ENCODE measurements around the gene ENOX1. TPM values are rescaled to one million over a fixed set of nuclear protein-coding genes. Genes with fewer than 3 reads are reported as not detected.

The ENOX1 gene
- total RNA-seq, 1 experiment from 2014 or later = 0.07 TPM

DNA sequence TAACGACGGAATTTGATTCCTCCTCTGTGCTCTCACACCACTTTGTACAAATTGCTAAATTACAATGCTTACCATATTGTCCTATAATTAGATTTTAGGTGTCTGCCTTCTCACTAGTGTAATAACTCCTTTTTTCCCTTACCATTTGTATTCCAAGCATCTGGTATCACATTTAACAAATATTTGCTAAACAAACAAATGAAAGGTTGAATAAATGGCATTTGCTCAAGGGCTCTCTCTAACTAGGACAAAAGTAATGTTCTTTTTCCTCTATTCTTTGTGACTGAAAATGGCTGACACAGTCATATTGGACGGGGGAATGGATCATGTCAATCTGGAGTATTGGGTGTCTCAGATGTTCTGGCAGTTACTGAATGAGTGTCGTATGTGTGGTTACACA is 99.7 kb downstream of the ENOX1 start:
- Histone ChIP-seq H3K4me3 (ENCODE audit: insufficient read depth, low read depth, low read length) (no peak overlapping the region), H3K27me3 (ENCODE audit: control insufficient read depth, insufficient read depth, low read length) (no peaks in the 10 kb centered on the region), H3K36me3 (replicated peaks; ENCODE audit: control insufficient read depth, insufficient read depth, low read length) (no peaks in the 10 kb centered on the region)
- DNase-seq = no peak

DNA sequence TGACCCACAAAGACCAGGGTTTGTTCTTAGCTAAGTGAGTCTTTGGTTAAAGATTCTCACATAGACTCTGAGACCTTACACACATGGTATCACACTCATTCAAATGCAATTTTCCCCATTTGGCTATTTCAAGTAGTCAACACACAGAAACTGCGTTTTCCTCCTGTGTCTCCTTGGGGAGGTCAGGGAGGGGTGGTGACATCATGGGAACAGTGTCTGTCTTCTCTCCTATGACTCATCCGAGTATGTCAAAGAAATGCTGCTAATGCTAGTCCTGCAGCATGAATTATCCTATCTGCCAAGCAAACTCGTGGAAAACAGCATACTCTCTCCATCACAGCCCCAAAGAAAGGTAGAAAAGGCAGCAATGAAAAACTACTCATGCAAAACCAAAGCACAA is 100.2 kb downstream of the ENOX1 start:
- Histone ChIP-seq H3K27me3 (ENCODE audit: control insufficient read depth, insufficient read depth, low read length) (no peaks in the 10 kb centered on the region), H3K36me3 (replicated peaks; ENCODE audit: control insufficient read depth, insufficient read depth, low read length) (no peaks in the 10 kb centered on the region), H3K4me3 (ENCODE audit: insufficient read depth, low read depth, low read length) (no peak overlapping the region)
- no peak for DNase-seq

DNA sequence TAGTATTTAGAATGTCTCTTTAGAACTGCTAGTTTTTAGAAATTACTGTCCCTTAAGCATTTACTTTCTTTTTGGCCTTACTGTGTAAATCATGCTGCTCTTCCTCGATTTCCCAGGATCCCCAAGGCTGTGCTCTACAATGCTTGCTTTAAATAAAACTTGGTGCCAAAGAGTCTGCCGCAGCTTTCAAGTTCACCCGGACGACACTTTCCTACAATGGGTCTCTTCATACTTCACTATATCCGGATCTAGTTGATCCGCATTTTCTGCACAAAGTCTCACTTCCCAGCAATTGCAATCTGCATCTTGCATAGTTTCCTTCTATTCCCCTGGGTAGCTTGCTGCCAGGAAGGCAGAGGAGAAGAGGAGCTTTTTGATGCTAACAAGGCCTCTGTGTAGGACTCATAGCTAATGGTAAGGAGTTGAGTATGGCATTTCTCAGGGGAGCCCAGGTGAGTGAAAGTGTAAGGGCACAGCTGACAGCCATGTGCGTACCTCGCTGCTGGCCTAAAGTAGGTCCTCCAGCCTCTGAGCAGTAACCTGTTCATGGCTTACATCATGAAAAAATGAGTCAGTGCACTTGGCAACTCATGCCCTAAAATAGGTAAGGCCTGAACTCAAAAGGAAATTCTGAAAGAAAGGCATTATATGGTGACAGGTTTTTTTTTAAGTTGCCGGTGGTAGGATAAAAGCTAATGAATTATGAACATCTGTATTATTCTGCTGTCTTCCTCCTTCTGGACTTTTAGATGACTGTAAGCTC is 101.6 kb downstream of the ENOX1 start:
- Histone ChIP-seq H3K36me3 (replicated peaks; ENCODE audit: control insufficient read depth, insufficient read depth, low read length) (no peaks in the 10 kb centered on the region), H3K27me3 (ENCODE audit: control insufficient read depth, insufficient read depth, low read length) (no peaks in the 10 kb centered on the region), H3K4me3 (ENCODE audit: insufficient read depth, low read depth, low read length) (no peak overlapping the region)
- no peak for DNase-seq

DNA sequence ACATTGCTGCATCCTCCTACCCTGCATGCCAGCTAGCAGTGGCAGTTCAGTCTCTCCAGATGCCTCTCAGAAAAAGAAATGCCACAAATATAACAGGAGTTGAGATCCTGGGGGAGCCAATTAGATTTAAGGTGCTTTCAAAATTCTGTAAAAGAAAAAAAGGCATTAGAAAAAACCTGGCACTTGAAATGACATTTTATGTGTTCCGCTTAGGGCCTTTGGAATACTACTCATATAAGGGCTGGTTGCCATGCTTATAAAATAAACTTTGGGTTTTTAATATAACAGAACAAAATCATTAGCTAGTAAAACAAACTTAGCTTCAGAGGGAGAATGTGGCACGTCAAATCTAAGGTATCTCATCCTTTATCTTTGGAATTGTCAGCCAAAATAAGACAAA is 104.1 kb downstream of the ENOX1 start:
- no peak overlapping the region for H3K4me3 ChIP-seq (ENCODE audit: insufficient read depth, low read depth, low read length)
- DNase-seq = no peak
- no peaks in the 10 kb centered on the region for H3K27me3 ChIP-seq (ENCODE audit: control insufficient read depth, insufficient read depth, low read length)
- H3K36me3 ChIP-seq (replicated peaks; ENCODE audit: control insufficient read depth, insufficient read depth, low read length) = no peaks in the 10 kb centered on the region

DNA sequence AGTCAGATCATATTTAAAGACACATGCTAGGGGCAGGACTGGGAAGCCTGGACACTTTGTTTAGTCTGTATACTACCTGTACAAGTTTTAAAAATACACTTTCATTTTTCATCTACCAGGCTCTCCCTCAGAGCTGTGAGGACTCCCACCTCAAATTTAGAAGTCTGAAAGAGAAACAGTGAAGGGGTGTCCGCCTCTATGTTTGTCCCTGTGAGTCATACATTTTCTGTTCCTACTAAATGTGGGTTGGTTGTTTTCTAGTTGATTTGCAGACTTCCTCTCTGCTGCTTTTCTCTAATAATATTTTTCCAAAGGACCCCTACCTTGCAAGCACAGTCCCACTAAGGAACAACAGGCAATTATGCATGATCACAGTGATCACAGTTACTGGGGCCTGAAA is 110.5 kb downstream of the ENOX1 start:
- no peak for DNase-seq
- Histone ChIP-seq H3K27me3 (ENCODE audit: control insufficient read depth, insufficient read depth, low read length) (no peaks in the 10 kb centered on the region; the same call in 1 of the 2 replicates), H3K4me3 (ENCODE audit: insufficient read depth, low read depth, low read length) (no peak overlapping the region), H3K36me3 (replicated peaks; ENCODE audit: control insufficient read depth, insufficient read depth, low read length) (no peaks in the 10 kb centered on the region)

DNA sequence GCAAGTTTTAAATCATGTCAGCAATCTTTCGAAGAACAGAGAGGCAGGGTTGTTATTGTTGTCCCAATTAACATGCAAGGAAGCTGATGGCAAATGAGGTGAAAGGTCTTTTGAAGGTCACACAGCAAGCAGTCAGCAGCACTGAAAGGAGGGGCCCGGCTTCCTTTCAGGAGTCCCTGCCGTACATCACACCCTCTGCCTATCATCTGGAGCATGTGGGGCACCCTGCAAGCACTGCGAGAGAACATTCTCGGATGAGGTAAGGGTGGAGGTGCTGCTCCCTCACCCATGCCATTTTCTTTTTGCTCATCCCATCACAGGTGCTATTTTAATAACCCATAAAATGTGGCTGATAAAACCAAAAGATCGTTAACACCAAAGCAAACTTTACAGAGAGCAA is 111.2 kb downstream of the ENOX1 start:
- Histone ChIP-seq H3K36me3 (replicated peaks; ENCODE audit: control insufficient read depth, insufficient read depth, low read length) (no peaks in the 10 kb centered on the region), H3K4me3 (ENCODE audit: insufficient read depth, low read depth, low read length) (no peak overlapping the region), H3K27me3 (ENCODE audit: control insufficient read depth, insufficient read depth, low read length) (no peaks in the 10 kb centered on the region; the same call in 1 of the 2 replicates)
- DNase-seq = no peak

DNA sequence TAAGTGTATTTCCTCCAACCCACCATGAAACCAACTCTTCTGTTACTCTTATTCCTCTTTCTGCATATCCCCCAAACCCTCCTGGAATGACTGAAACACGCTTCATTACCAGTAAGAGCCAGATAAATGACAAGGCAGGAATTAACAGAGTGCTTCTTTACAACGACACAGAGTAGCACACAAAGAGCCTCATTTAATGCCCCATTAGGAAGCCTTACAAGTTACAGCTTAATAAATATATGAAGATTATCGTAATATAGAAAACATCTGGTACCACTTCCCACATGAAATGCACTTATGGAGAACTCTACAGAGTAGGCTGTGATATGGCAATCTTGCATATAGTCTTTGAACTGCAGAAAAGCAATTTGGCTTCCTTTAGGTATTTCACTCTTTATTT is 116.8 kb downstream of the ENOX1 start:
- no peaks in the 10 kb centered on the region for H3K36me3 ChIP-seq (replicated peaks; ENCODE audit: control insufficient read depth, insufficient read depth, low read length)
- no peak for DNase-seq

DNA sequence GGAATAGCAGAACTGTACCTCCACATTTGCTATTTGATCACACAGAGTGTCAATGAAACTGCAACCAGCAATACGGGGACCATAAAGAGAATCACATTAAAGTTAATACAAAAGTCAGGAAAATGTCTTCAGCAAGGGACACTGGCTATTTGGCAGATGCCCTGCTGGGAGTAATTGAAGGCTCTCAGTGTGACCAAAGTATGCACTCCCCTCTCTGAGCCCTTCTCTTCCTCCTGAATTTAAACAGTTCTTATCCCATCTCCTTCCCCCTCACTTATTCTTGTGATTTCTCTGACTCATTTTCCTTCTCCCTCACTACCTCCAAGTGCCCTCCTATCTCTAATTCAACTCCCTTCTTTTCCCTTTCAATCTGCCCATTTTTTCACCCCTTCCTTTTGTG is 117.7 kb downstream of the ENOX1 start:
- Histone ChIP-seq H3K36me3 (replicated peaks; ENCODE audit: control insufficient read depth, insufficient read depth, low read length) (no peaks in the 10 kb centered on the region), H3K4me3 (ENCODE audit: insufficient read depth, low read depth, low read length) (no peak overlapping the region), H3K27me3 (ENCODE audit: control insufficient read depth, insufficient read depth, low read length) (no peaks in the 10 kb centered on the region)
- no peak for DNase-seq

More for the DNA sequence above, 116.8 kb downstream of the ENOX1 start:
- no peak overlapping the region for H3K4me3 ChIP-seq (ENCODE audit: insufficient read depth, low read depth, low read length)
- no peaks in the 10 kb centered on the region; the same call in 1 of the 2 replicates for H3K27me3 ChIP-seq (ENCODE audit: control insufficient read depth, insufficient read depth, low read length)

DNA sequence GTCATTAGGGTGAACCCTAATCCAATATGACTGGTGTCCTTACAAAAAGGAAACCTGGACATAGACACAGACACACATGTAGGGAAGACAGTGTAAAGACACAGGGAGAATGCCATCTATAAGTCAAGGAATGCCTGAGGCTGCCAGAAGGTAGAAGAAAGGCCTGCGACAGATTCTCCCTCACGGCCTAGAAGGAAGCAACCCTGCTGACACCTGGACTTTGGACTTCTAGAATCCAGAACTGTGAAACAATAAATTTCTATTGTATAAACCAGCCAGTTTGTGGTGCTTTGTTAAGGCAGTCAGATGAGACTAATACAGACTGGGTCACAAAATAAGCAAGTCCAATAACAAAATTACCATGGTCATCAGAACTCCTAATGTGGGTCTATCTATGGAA is 120.4 kb downstream of the ENOX1 start:
- no peak for DNase-seq
- Histone ChIP-seq H3K36me3 (replicated peaks; ENCODE audit: control insufficient read depth, insufficient read depth, low read length) (no peaks in the 10 kb centered on the region), H3K27me3 (ENCODE audit: control insufficient read depth, insufficient read depth, low read length) (no peaks in the 10 kb centered on the region), H3K4me3 (ENCODE audit: insufficient read depth, low read depth, low read length) (no peak overlapping the region)

DNA sequence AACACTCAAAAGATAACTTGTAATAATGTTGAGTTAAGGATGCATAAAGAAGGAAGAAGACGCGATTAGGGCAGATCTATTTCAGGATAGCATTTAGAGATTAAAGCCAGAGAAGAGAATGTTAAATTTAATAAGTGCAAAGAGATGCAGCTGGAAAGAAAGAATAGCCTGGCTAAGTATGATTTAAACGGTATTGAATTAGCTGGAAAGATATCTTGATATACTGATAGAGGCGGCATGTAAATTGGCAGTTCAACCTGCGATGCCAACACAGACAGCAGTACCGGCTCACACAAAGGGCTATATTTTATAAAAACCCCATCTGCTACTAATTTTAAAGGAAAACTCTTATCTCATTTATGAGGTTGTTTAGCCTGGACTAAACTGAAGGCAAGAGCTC is 121.4 kb downstream of the ENOX1 start:
- Histone ChIP-seq H3K27me3 (ENCODE audit: control insufficient read depth, insufficient read depth, low read length) (no peaks in the 10 kb centered on the region), H3K36me3 (replicated peaks; ENCODE audit: control insufficient read depth, insufficient read depth, low read length) (no peaks in the 10 kb centered on the region), H3K4me3 (ENCODE audit: insufficient read depth, low read depth, low read length) (no peak overlapping the region)
- no peak for DNase-seq

DNA sequence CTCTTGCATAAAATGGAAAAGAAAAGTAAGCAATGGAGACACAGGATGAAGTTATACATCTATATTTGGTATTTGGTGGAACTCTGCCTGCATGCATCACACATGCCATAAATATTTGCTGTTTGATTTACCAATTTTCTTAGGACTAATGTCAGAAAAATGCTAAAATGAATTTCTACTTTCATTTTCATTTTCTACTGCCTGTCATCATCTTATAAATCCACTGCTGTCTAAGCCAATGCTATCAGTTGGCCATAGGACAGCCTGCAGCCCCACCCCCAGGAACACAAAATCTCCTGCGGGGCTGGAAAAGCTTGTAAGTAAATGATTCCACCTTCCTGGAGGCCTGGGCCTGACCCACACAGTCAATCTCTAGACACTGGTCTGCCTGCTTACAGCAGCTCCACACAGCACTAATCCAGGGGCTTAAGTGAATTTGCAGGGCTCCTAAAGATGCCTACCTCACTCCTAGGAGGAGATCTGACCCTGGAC is 122.0 kb downstream of the ENOX1 start:
- no peak overlapping the region for H3K4me3 ChIP-seq (ENCODE audit: insufficient read depth, low read depth, low read length)
- H3K27me3 ChIP-seq (ENCODE audit: control insufficient read depth, insufficient read depth, low read length) = no peaks in the 10 kb centered on the region
- no peaks in the 10 kb centered on the region for H3K36me3 ChIP-seq (replicated peaks; ENCODE audit: control insufficient read depth, insufficient read depth, low read length)
- peak; percentile 1 for DNase-seq

DNA sequence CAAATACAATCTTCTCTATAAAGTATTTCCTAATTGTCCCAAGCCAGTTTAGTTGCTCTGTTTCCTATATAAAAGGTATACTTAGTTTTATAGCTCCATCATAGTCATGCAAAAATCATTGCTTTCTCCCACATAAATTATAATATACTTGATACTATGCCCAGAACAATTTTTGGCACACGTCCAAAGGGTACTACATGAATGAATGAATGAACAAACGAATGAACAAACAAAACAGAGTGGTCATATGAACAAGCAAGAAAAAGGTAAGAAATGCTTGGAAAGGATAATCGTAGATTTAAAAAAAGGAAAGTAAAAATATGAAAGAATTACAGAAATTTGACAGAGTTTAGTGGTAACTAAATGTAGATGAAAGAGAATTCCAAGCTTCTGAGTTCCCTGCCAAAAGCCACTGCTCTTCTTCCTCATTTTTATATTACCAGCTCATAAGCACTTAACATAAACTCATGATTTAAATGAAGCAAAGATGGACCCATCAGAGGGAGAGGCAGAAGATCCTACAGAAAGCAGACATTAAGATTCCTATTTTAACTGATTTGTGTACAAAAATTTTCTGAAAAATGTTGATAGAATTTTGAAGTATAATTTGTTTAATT is 123.2 kb downstream of the ENOX1 start:
- no peaks in the 10 kb centered on the region for H3K27me3 ChIP-seq (ENCODE audit: control insufficient read depth, insufficient read depth, low read length)
- no peaks in the 10 kb centered on the region for H3K36me3 ChIP-seq (replicated peaks; ENCODE audit: control insufficient read depth, insufficient read depth, low read length)
- H3K4me3 ChIP-seq (ENCODE audit: insufficient read depth, low read depth, low read length) = no peak overlapping the region
- DNase-seq = no peak

DNA sequence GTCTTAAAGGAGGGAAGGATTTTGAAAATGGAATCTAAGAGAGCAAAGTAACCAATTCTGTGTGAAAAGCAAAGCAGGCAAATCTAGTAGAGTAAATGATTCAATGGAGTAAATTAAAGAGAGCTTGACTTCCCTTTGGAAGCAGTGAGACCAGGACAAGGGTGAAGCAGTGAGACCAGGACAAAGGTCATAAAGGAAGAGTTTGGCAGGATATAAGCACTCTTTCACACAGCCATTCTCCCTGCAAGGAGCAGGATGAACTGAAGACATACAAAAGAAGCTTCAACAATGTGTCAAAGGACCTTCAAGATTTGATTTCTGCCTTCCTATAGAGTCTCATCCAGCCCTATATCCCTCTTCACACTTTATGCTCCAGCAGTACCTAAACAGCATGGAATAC is 123.8 kb downstream of the ENOX1 start:
- H3K4me3 ChIP-seq (ENCODE audit: insufficient read depth, low read depth, low read length) = no peak overlapping the region
- no peaks in the 10 kb centered on the region for H3K27me3 ChIP-seq (ENCODE audit: control insufficient read depth, insufficient read depth, low read length)
- H3K36me3 ChIP-seq (replicated peaks; ENCODE audit: control insufficient read depth, insufficient read depth, low read length) = no peaks in the 10 kb centered on the region
- DNase-seq = no peak

DNA sequence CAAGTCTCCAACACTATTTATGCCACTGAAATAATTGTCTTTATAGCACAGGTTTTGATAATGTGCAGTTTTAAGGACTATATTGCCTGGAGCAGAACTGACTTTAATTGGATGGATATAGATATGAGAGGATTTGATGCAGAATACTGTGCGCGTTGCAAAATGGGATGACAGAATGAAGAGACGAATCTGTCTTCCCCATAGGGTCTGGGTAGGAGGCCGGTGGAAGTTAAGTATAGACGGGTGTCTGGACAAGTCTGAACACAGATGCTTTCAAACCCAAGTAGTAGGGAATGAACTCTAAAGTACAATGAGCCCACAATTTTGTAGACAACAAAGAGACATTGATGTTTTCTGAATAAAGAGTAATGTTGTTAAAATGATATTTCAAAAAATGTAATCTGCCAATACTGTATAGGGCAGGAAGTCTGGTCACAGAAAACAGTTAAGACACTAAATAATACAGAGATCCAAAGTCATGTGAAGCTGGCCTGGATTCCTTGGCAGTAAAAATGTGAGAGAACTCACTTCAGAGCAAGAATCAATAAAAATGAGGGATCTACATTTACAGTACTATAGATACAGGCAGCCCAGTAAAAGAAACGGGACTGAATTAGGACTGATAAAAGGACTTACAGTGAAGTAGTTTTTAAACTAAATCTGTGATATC is 125.5 kb downstream of the ENOX1 start:
- Histone ChIP-seq H3K36me3 (replicated peaks; ENCODE audit: control insufficient read depth, insufficient read depth, low read length) (no peaks in the 10 kb centered on the region), H3K27me3 (ENCODE audit: control insufficient read depth, insufficient read depth, low read length) (no peaks in the 10 kb centered on the region), H3K4me3 (ENCODE audit: insufficient read depth, low read depth, low read length) (no peak overlapping the region)
- no peak for DNase-seq

DNA sequence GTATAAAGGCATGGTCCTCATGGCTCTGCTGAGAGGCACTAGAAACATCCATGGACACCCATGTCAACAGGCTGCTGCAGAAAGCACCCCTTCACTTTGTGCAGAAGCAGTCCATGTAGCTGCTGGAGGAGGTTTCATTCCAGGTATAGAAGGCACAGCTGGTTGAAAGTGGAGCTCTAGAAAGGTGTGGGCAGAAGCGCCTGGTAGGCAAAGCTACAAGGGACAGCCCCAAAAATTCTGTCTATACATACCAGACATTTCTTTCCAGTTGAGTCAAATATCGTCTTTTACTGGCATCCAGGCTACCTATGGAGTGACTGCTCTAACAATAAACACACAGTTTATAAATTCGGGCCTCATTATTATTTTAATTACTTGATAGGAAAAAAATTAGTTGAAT is 129.3 kb downstream of the ENOX1 start:
- no peaks in the 10 kb centered on the region for H3K27me3 ChIP-seq (ENCODE audit: control insufficient read depth, insufficient read depth, low read length)
- DNase-seq = no peak
- H3K4me3 ChIP-seq (ENCODE audit: insufficient read depth, low read depth, low read length) = no peak overlapping the region
- H3K36me3 ChIP-seq (replicated peaks; ENCODE audit: control insufficient read depth, insufficient read depth, low read length) = no peaks in the 10 kb centered on the region
